B cell (primary cell): ENCODE data around the gene TNFRSF6B. TPM values are rescaled to one million over a fixed set of nuclear protein-coding genes. Genes with fewer than 3 reads are reported as not detected.

Experiments used
- ATAC-seq: fragments of 200-7000 bp; cut with Tn5 transposase; one replicate; pipeline ENCODE4 v1.10.0; 2021; ENCODE audit warnings: low read depth, mild to moderate bottlenecking, moderate number of reproducible peaks, moderate library complexity
- CTCF ChIA-PET: fragments of 350-600 bp; sonication (Branson Sonifier 250); formaldehyde crosslinking; loops from one replicate; lab custom pipeline; 2021; ENCODE audit warnings: antibody characterized with exemption, inconsistent platforms; lab: Charles Lee
- POLR2A ChIA-PET: fragments of 350-600 bp; sonication (Branson Sonifier 250); formaldehyde crosslinking; loops from one replicate; lab custom pipeline; 2021; ENCODE audit warnings: antibody characterized with exemption; lab: Charles Lee
- DNase-seq: peaks from one replicate; pipeline ENCODE4 v3.0.0; 2013
- H2AFZ ChIP-seq: 2 replicates; pipeline ENCODE4 v1.6.1; 2012; ENCODE audit warnings: mild to moderate bottlenecking, low read depth, low read length; ENCODE audit not compliant: insufficient read depth, poor library complexity, severe bottlenecking
- H3K27ac ChIP-seq, 2 donors: 1 replicate in 1 of 2; 2 replicates in 1 of 2; pipeline ENCODE4 v1.5.1; 2012 to 2013; ENCODE audit warnings: low read length in 2 of 2, mild to moderate bottlenecking in 2 of 2, moderate library complexity in 1 of 2
- H3K27me3 ChIP-seq, 4 experiments: fragments of 200-600 bp in 1 of 4; sonication (generic) in 1 of 4; replicated peaks in 1 of 4; 1 replicate in 2 of 4; 2 replicates in 2 of 4; pipeline versions ENCODE4 v1.6.1 to v1.7.0; 2013 to 2016; ENCODE audit warnings: low read length in 3 of 4, mild to moderate bottlenecking in 2 of 4, mixed read lengths in 1 of 4, moderate library complexity in 1 of 4; ENCODE audit not compliant: insufficient read depth in 4 of 4, control insufficient read depth in 3 of 4; ENCODE audit errors: control extremely low read depth in 1 of 4
- H3K36me3 ChIP-seq, 2 experiments: replicated peaks in 1 of 2; 1 replicate in 1 of 2; 2 replicates in 1 of 2; pipeline versions ENCODE4 v1.6.1 to v1.7.1; 2013; ENCODE audit warnings: low read length in 1 of 2; ENCODE audit not compliant: insufficient read depth in 2 of 2, control insufficient read depth in 1 of 2; ENCODE audit errors: control extremely low read depth in 1 of 2, extremely low read depth in 1 of 2
- H3K4me1 ChIP-seq, 2 donors: fragments of 200-600 bp in 1 of 2; sonication (generic) in 1 of 2; 1 replicate in 1 of 2; 2 replicates in 1 of 2; pipeline versions ENCODE4 v1.5.1 to v1.6.1; 2013 to 2017; ENCODE audit warnings: low read length in 2 of 2; ENCODE audit not compliant: control insufficient read depth in 2 of 2, insufficient read depth in 2 of 2
- H3K4me2 ChIP-seq: replicated peaks from 2 replicates; pipeline ENCODE3; 2012; ENCODE audit warnings: mild to moderate bottlenecking, low read depth, low read length; ENCODE audit not compliant: poor library complexity, severe bottlenecking
- H3K4me3 ChIP-seq, 5 experiments: fragments of 200-600 bp in 1 of 5; sonication (generic) in 1 of 5; 1 replicate in 3 of 5; 2 replicates in 2 of 5; pipeline versions ENCODE4 v1.5.1 to v1.7.0; 2011 to 2016; ENCODE audit warnings: low read length in 4 of 5, mild to moderate bottlenecking in 4 of 5, low read depth in 2 of 5, control low read depth in 1 of 5, moderate library complexity in 1 of 5; ENCODE audit not compliant: insufficient read depth in 1 of 5; ENCODE audit errors: control extremely low read depth in 1 of 5, extremely low read depth in 1 of 5
- H3K79me2 ChIP-seq: fragments of 200-600 bp; sonication (generic); one replicate; pipeline ENCODE4 v1.6.0; 2016; ENCODE audit warnings: low read length; ENCODE audit not compliant: control insufficient read depth, insufficient read depth
- H3K9ac ChIP-seq: fragments of 200-600 bp; sonication (generic); 2 replicates; pipeline ENCODE4 v1.6.1; 2017; ENCODE audit warnings: mild to moderate bottlenecking, low read length, moderate library complexity
- H3K9me3 ChIP-seq, 3 donors: one replicate each; pipeline versions ENCODE4 v1.6.1 to v1.7.1; 2013; ENCODE audit warnings: low read length in 2 of 3; ENCODE audit not compliant: control insufficient read depth in 2 of 3, insufficient read depth in 1 of 3; ENCODE audit errors: control extremely low read depth in 1 of 3
- H4K20me1 ChIP-seq: 2 replicates; pipeline ENCODE4 v1.6.0; 2012; ENCODE audit warnings: mild to moderate bottlenecking, low read length; ENCODE audit not compliant: insufficient read depth, control insufficient read depth, poor library complexity, severe bottlenecking
- H3K27ac Mint-ChIP-seq: one replicate; pipeline ENCODE4 v1.8.0; 2021; ENCODE audit warnings: mixed read lengths
- H3K27me3 Mint-ChIP-seq: one replicate; pipeline ENCODE4 v1.8.0; 2021; ENCODE audit warnings: mixed read lengths
- H3K4me1 Mint-ChIP-seq: one replicate; pipeline ENCODE4 v1.8.0; 2021; ENCODE audit warnings: mixed read lengths
- H3K4me3 Mint-ChIP-seq: one replicate; pipeline ENCODE4 v1.8.0; 2021; ENCODE audit warnings: mixed read lengths
- H3K9me3 Mint-ChIP-seq: one replicate; pipeline ENCODE4 v1.8.0; 2022; ENCODE audit warnings: mixed read lengths; ENCODE audit not compliant: insufficient read depth
- CTCF ChIP-seq: fragments of 200-600 bp; IDR thresholded peaks from one replicate; pipeline ENCODE4 v1.8.0; 2022; ENCODE audit warnings: antibody characterized with exemption, mild to moderate bottlenecking
- EZH2 ChIP-seq: IDR thresholded peaks from 2 replicates; pipeline ENCODE4 v1.6.1; 2012; ENCODE audit warnings: borderline replicate concordance, low read depth, mild to moderate bottlenecking, moderate library complexity, low read length; ENCODE audit not compliant: insufficient read depth, poor library complexity, severe bottlenecking
- WGBS: methylation state at CpG from one replicate; pipeline ENCODE4 v1.1.5; 2013; ENCODE audit warnings: missing lambda C conversion rate; ENCODE audit not compliant: insufficient coverage; 5-methylcytosine and 5-hydroxymethylcytosine counted together
- intact Hi-C: fragments of 100-400 bp; cut with micrococcal nuclease; formaldehyde crosslinking; loops from one replicate; pipeline ENCODE4 v1.10.0; 2022
- polyA plus RNA-seq: library from polyadenylated mRNA; depleted of rRNA; stranded (reverse); fragments of >200 nt; gene quantifications from 2 replicates; pipeline ENCODE4 v1.2.3, GENCODE V29; 2012
- total RNA-seq, 2 donors: library from RNA; stranded (reverse); fragments of 120-200 nt in 1 of 2; gene quantifications; 1 replicate in 1 of 2; 2 replicates in 1 of 2; pipeline versions ENCODE4 v1.2.3 to v1.2.4, GENCODE V29; 2013 to 2022

TNFRSF6B gene
- total and polyA plus RNA-seq, 2 donors (not counting 1 experiment from before 2014, with no cell fraction given): 6.7 TPM; not detected in 1

GRCh38 chr20:63693733-63694583 is 2.5 kb upstream of the TNFRSF6B start:
- ChIA-PET CTCF (no interaction called here), POLR2A (no interaction called here)
- intact Hi-C loops: no loop called here
- Mint-ChIP-seq H3K4me1 (peaks cover 16% of the 10 kb centered on the region), H3K27me3 (no peaks in the 10 kb centered on the region), H3K4me3 (no peak overlapping the region), H3K27ac (peak overlapping the region; percentile 67), H3K9me3 (no peaks in the 10 kb centered on the region)
- peaks cover 0 to 5% of the 10 kb centered on the region in 2 experiments for H3K36me3 ChIP-seq
- no peak overlapping the region for H2AFZ ChIP-seq
- H3K9ac ChIP-seq: no peak overlapping the region
- peaks cover 0 to 5% (median 0%) of the 10 kb centered on the region in 4 experiments for H3K27me3 ChIP-seq
- no peak for ATAC-seq
- TF ChIP-seq EZH2: no peak
- no peak for TF ChIP-seq CTCF
- WGBS: 97% methylated on average over 18 of the region's 21 CpGs
- no peak overlapping the region for H3K4me3 ChIP-seq
- peaks cover 18% of the 10 kb centered on the region in 2 donors for H3K4me1 ChIP-seq
- H4K20me1 ChIP-seq: peaks cover 42% of the 10 kb centered on the region
- H3K27ac ChIP-seq: no peak overlapping the region
- peak; percentile 13 for DNase-seq
- H3K9me3 ChIP-seq: peaks cover 0 to 5% (median 0%) of the 10 kb centered on the region in 3 donors
- no peak overlapping the region for H3K4me2 ChIP-seq
- H3K79me2 ChIP-seq: peaks cover 16% of the 10 kb centered on the region
